Measurements from ENCODE around the gene XCR1.

Gene XCR1

DNA sequence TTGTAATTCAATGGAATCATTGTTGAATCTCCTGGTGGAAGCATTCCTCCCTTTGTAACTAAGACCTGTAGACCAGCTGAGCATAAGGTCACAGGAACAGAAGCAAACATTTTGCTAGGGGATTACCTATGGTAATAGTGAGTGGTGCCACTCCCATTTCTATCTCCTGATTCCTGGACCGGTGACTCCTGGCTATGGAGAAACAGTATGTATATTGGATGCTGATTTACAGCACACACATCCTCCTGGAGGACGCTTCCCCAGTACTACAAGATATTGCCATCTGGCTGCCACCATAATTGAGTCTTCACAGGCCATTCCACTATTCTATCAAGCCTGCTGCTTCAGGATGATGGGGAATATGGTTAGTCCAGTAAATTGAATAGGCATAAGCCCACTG, 33.3 kb upstream of the XCR1 start:
- no peak overlapping the region for H3K18ac ChIP-seq (ENCODE audit: low read length)
- no peaks in the 10 kb centered on the region for H3K79me1 ChIP-seq (ENCODE audit: low read length)
- no peak overlapping the region for H3K4me3 ChIP-seq (ENCODE audit: low read depth, low read length)
- H3K27me3 ChIP-seq (ENCODE audit: insufficient read depth, low read length): no peaks in the 10 kb centered on the region
- DNase-seq: no peak
- H3K27ac ChIP-seq (ENCODE audit: low read depth, low read length): no peak overlapping the region
- H2BK12ac ChIP-seq (ENCODE audit: low read length): no peak overlapping the region
- no CpG with 5 or more reads among the region's 2 CpGs for WGBS (ENCODE audit: extremely low coverage, insufficient coverage, insufficient read length)
- H2BK5ac ChIP-seq (ENCODE audit: low read depth, low read length, poor library complexity): no peak overlapping the region
- H2AFZ ChIP-seq (ENCODE audit: insufficient read depth, low read length, poor library complexity): no peak overlapping the region
- H3K14ac ChIP-seq (ENCODE audit: low read length): no peak overlapping the region
- H4K91ac ChIP-seq (ENCODE audit: low read depth, low read length): no peak overlapping the region
- no peak overlapping the region for H3K4me2 ChIP-seq (ENCODE audit: low read length)
- no peak overlapping the region for H4K8ac ChIP-seq (ENCODE audit: low read depth, low read length)
- no peak overlapping the region for H3K23ac ChIP-seq (ENCODE audit: low read length)
- no peak overlapping the region for H3K9ac ChIP-seq (ENCODE audit: low read length)
- H2BK120ac ChIP-seq (ENCODE audit: insufficient read depth, low read length, poor library complexity): no peak overlapping the region
- no peak overlapping the region for H2AK5ac ChIP-seq (ENCODE audit: low read length)
- H3K36me3 ChIP-seq (ENCODE audit: control insufficient read depth in 1 of 2, insufficient read depth in 2 of 2, low read length in 2 of 2): no peaks in the 10 kb centered on the region
- no peak overlapping the region for H4K12ac ChIP-seq (ENCODE audit: low read depth, low read length)
- peaks cover 2% of the 10 kb centered on the region for H3K9me3 ChIP-seq (ENCODE audit: insufficient read depth, low read depth, low read length)
- no peak overlapping the region for H3K4ac ChIP-seq (ENCODE audit: low read depth, low read length)
- no peaks in the 10 kb centered on the region for H3K79me2 ChIP-seq (ENCODE audit: control insufficient read depth, insufficient read depth, low read length, poor library complexity)
- no peaks in the 10 kb centered on the region for H3K4me1 ChIP-seq (ENCODE audit: control insufficient read depth in 1 of 2, insufficient read depth in 2 of 2, low read length in 2 of 2)

- Histone ChIP-seq H2BK5ac (ENCODE audit: low read depth, low read length, poor library complexity) (no peak overlapping the region), H3K4me1 (ENCODE audit: control insufficient read depth in 1 of 2, insufficient read depth in 2 of 2, low read length in 2 of 2) (peaks cover 4% of the 10 kb centered on the region in 2 experiments), H2AFZ (ENCODE audit: insufficient read depth, low read length, poor library complexity) (no peak overlapping the region), H4K91ac (ENCODE audit: low read depth, low read length) (no peak overlapping the region), H3K36me3 (ENCODE audit: control insufficient read depth in 1 of 2, insufficient read depth in 2 of 2, low read length in 2 of 2) (no peaks in the 10 kb centered on the region), H3K4ac (ENCODE audit: low read depth, low read length) (no peak overlapping the region), H3K9me3 (ENCODE audit: insufficient read depth, low read depth, low read length) (peaks cover 2% of the 10 kb centered on the region), H2BK12ac (ENCODE audit: low read length) (no peak overlapping the region), H3K27ac (ENCODE audit: low read depth, low read length) (no peak overlapping the region), H4K8ac (ENCODE audit: low read depth, low read length) (no peak overlapping the region), H4K12ac (ENCODE audit: low read depth, low read length) (no peak overlapping the region), H3K4me2 (ENCODE audit: low read length) (no peak overlapping the region), H3K79me1 (ENCODE audit: low read length) (no peaks in the 10 kb centered on the region), H3K9ac (ENCODE audit: low read length) (no peak overlapping the region), H3K27me3 (ENCODE audit: insufficient read depth, low read length) (no peaks in the 10 kb centered on the region), H2BK120ac (ENCODE audit: insufficient read depth, low read length, poor library complexity) (no peak overlapping the region), H3K18ac (ENCODE audit: low read length) (no peak overlapping the region), H3K23ac (ENCODE audit: low read length) (no peak overlapping the region), H3K14ac (ENCODE audit: low read length) (no peak overlapping the region), H3K79me2 (ENCODE audit: control insufficient read depth, insufficient read depth, low read length, poor library complexity) (no peaks in the 10 kb centered on the region), H3K4me3 (ENCODE audit: low read depth, low read length) (no peak overlapping the region), H2AK5ac (ENCODE audit: low read length) (no peak overlapping the region)
- peak in 1 of 2 donors; percentile 18 for DNase-seq
- no CpG with 5 or more reads among the region's 3 CpGs for WGBS (ENCODE audit: extremely low coverage, insufficient coverage, insufficient read length)
Measured at GRCh38 chr3:46059432-46059831, 32.1 kb upstream of the XCR1 start.

DNA sequence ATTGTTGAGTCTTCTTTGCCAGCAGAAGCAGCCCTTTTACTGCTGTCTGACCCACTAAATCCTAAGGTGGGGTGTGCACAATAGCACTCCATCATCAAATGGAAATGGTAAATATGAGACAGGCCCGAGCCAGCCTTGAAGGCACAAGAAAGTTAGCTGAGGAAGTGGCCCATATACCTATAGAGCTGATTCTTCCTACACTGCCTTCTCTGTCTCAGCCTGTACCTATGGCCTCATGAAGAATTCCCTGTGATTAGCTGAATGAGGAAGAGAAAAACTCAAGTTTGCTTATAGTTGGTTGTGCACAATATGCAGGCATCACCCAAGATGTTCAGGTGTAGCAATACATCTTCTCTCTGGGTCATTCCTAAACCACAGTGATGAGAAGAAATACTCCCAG, 31.7 kb upstream of the XCR1 start:
- Histone ChIP-seq H3K18ac (ENCODE audit: low read length) (no peak overlapping the region), H4K91ac (ENCODE audit: low read depth, low read length) (no peak overlapping the region), H3K9me3 (ENCODE audit: insufficient read depth, low read depth, low read length) (peaks cover 2% of the 10 kb centered on the region), H3K79me2 (ENCODE audit: control insufficient read depth, insufficient read depth, low read length, poor library complexity) (no peaks in the 10 kb centered on the region), H3K4me3 (ENCODE audit: low read depth, low read length) (no peak overlapping the region), H3K36me3 (ENCODE audit: control insufficient read depth in 1 of 2, insufficient read depth in 2 of 2, low read length in 2 of 2) (no peaks in the 10 kb centered on the region), H3K9ac (ENCODE audit: low read length) (no peak overlapping the region), H2BK12ac (ENCODE audit: low read length) (no peak overlapping the region), H2AFZ (ENCODE audit: insufficient read depth, low read length, poor library complexity) (no peak overlapping the region), H2BK5ac (ENCODE audit: low read depth, low read length, poor library complexity) (no peak overlapping the region), H3K27ac (ENCODE audit: low read depth, low read length) (no peak overlapping the region), H3K4ac (ENCODE audit: low read depth, low read length) (no peak overlapping the region), H2AK5ac (ENCODE audit: low read length) (no peak overlapping the region), H3K4me1 (ENCODE audit: control insufficient read depth in 1 of 2, insufficient read depth in 2 of 2, low read length in 2 of 2) (peaks cover 8% of the 10 kb centered on the region in 2 experiments), H3K79me1 (ENCODE audit: low read length) (no peaks in the 10 kb centered on the region), H4K8ac (ENCODE audit: low read depth, low read length) (no peak overlapping the region), H2BK120ac (ENCODE audit: insufficient read depth, low read length, poor library complexity) (no peak overlapping the region), H3K14ac (ENCODE audit: low read length) (no peak overlapping the region), H3K23ac (ENCODE audit: low read length) (no peak overlapping the region), H4K12ac (ENCODE audit: low read depth, low read length) (no peak overlapping the region), H3K4me2 (ENCODE audit: low read length) (no peak overlapping the region), H3K27me3 (ENCODE audit: insufficient read depth, low read length) (no peaks in the 10 kb centered on the region)
- no CpG with 5 or more reads among the region's 1 CpG for WGBS (ENCODE audit: extremely low coverage, insufficient coverage, insufficient read length)
- no peak for DNase-seq

- Histone ChIP-seq H3K79me1 (ENCODE audit: low read length) (peaks cover 2% of the 10 kb centered on the region), H3K9ac (ENCODE audit: low read length) (no peak overlapping the region), H3K4me3 (ENCODE audit: low read depth, low read length) (no peak overlapping the region), H3K4me2 (ENCODE audit: low read length) (no peak overlapping the region), H3K79me2 (ENCODE audit: control insufficient read depth, insufficient read depth, low read length, poor library complexity) (no peaks in the 10 kb centered on the region), H4K91ac (ENCODE audit: low read depth, low read length) (no peak overlapping the region), H3K23ac (ENCODE audit: low read length) (no peak overlapping the region), H3K9me3 (ENCODE audit: insufficient read depth, low read depth, low read length) (peaks cover 2% of the 10 kb centered on the region), H3K27me3 (ENCODE audit: insufficient read depth, low read length) (no peaks in the 10 kb centered on the region), H3K18ac (ENCODE audit: low read length) (no peak overlapping the region), H2BK120ac (ENCODE audit: insufficient read depth, low read length, poor library complexity) (no peak overlapping the region), H3K4me1 (ENCODE audit: control insufficient read depth in 1 of 2, insufficient read depth in 2 of 2, low read length in 2 of 2) (peaks cover 9 to 11% of the 10 kb centered on the region in 2 experiments), H4K12ac (ENCODE audit: low read depth, low read length) (no peak overlapping the region), H4K8ac (ENCODE audit: low read depth, low read length) (no peak overlapping the region), H2AFZ (ENCODE audit: insufficient read depth, low read length, poor library complexity) (no peak overlapping the region), H2BK12ac (ENCODE audit: low read length) (no peak overlapping the region), H3K36me3 (ENCODE audit: control insufficient read depth in 1 of 2, insufficient read depth in 2 of 2, low read length in 2 of 2) (no peaks in the 10 kb centered on the region), H2BK5ac (ENCODE audit: low read depth, low read length, poor library complexity) (no peak overlapping the region), H2AK5ac (ENCODE audit: low read length) (no peak overlapping the region), H3K27ac (ENCODE audit: low read depth, low read length) (no peak overlapping the region), H3K4ac (ENCODE audit: low read depth, low read length) (no peak overlapping the region), H3K14ac (ENCODE audit: low read length) (no peak overlapping the region)
- no CpG with 5 or more reads among the region's 3 CpGs for WGBS (ENCODE audit: extremely low coverage, insufficient coverage, insufficient read length)
- no peak for DNase-seq
Measured at GRCh38 chr3:46057716-46058115, 30.4 kb upstream of the XCR1 start.
